ENCODE results near the gene AMZ1.
"Not testable (repeated sequence)": the region's sequence is repeated elsewhere in the genome, so short reads cannot be mapped to it uniquely, and the experiment has no call there.

AMZ1 gene

DNA sequence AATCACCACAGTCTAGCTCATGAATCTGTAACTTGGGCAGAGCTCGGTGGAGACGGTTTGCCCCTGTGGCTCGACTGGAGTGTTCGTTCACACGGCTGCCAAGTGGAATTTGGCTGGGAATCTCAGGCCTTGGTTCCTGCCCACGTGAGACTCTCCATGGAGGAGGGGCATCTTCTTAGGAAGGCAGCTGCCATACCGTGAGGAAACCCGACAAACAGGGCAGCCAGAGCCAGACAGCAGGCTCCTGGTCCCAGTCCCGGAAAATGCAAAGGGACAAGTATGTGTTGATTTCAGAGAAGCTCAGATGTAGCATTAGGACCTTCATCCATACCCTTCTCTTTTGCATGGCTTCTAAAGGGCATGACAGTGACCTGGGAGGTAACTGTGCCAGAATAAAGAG, 26.6 kb downstream of the AMZ1 start:
- DNase-seq: no peak

DNA sequence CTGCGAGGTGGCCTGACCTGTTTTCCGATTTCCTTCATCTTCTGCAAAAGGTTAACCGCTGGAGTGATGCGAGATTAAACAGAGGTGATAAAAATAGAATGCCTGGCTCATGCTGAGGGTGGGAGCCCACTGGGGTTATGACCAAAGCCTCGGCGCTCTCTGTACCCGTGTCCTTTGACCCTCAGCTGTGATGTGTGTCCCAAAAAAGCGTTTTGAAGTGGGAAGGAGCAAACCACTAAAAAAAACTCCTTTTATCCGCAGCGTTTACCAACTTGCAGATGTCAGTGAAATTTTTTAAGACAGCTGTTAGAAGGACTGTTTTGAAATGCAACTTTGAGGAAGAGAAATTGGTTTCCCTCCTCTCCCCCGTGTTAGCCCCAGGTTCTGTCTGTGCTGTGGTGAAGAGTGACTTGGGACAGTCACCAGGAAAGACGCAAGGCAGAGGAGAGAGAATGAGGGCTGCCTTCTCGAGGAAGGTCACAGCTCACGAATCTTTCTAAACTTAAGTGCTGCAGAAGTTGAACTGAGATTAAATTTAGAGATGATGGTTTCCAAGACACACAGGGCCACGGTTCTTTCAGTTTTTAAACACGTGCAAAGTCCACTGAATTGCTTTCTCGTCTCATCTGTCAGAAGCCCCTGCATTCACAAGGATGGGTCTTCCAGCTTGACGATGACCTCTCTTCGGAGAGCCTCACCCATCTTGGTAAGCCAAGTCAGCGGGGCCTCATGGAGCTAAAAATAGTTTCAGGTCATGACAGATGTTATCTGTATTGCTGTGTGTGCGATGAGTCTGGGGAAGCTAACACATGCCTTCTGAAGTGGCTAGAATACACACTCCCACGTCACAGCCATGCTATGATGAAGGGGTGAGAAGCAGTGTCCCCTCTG, 27.6 kb downstream of the AMZ1 start:
- DNase-seq: no peak

DNA sequence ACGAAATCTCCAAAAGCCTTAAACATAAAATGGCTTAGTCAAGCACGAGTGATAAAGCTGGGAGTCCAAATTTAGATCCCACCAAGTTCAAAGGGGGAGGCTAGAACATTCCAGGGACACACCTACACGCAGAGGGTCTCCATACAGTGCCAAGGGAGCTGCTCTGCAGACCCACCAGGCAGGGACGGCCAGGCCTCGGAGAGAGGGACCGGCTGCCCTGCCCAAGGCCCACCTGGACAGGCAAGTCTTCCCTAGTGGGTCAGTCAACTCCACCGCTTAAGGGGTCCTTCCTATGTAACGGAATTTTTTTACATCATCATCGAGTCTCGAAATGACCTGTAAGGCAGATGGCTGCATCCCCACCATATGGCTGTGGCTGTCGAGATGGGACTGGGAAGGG, 28.5 kb downstream of the AMZ1 start:
- DNase-seq: no peak

DNA sequence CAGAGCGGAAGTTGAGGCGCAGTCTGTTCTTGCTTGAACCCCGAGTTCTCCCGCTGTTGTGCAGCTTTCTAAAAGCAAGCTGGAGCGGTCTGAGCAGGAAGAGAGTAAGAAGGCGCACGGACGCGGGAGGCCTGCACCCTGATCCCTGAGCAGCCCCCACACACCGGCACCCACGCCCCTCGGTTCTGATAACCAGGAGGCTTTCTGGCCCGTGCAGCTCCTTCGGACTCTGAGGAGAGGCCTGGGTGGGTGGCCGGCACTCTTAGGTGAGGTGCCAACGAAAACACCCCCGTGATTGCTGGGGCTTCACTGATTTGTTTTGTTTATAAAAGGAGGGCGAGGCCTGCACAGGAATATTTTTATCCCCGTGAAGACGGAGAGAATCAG, 28.9 kb downstream of the AMZ1 start:
- no peak for DNase-seq

DNA sequence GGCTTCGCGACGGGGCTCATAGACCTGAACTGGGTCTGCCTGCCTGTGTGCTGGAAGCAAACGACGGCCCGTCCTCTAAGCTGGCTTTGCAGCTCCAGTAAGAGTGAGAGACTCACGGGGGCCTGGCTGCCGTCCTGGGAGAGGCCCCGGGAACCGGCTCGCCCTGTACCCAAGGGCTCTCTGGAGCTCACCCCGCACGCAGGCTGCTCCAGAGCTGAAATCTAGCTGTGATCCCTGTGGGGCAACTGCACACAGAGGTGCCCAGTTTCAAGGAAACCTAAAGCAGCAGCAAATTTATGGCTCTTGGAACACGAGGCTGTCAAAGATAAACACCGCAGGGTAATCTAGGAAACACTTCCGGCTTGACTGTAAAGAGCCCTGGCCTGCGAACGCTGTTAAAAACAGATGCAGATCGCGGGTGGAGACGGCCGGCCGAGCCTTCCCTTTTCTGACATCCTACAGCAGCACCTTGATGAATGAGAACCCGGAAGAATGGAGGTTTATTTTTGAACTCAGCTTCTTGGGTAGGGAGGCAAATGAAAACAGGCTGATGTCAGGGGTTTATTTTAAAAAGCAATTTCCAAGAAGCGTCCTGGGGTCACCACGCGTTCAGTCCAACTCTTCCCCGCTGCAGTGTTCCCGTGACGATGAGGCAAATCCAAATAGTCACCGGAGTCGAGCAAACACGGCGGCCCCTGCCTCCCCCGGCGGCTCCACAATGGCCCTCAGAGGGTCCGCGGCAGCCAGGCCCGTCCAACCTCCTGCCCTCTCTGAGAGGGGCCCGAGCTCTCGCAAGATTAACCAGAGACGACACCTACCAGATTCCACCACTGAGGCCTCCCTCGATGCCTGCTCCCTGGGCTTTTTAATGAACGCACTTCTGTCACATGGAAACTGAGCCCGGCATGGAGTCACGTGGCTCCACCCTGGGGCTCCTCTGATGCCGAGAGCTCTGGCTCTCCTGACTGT, 29.6 kb downstream of the AMZ1 start:
- DNase-seq: no peak

DNA sequence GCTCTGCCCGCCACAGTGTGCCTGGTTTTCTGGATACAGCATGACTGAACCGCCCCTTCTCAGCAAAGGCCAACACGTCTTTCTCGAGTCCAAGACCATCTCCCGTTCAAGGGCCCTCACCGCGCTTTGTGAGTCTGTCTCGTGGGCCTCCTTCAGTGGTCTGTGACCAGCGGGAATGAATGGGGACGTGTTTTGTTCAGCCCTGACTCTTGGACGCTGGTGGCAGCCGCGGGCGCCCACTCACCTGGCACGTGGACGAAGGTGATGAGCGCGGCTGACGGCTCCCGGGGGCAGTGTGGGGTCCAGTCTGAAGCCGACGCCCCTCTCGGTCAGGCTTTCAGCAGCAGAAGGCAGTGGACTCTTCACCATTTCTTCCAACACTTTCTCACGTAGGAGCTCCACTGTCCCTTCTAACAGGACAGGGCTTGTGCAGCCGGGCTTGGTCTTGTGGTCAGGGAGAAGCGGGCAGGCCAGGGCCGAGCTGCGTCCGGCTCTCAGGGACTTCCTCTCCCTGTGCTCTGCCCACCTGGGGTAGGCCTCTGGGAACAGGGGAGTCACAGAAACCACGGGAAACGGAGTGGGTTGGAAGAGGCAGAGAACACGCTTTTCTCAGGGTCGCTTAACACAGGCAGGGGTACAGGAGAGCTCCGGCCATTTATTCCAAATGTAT, 30.4 kb downstream of the AMZ1 start:
- no peak for DNase-seq

DNA sequence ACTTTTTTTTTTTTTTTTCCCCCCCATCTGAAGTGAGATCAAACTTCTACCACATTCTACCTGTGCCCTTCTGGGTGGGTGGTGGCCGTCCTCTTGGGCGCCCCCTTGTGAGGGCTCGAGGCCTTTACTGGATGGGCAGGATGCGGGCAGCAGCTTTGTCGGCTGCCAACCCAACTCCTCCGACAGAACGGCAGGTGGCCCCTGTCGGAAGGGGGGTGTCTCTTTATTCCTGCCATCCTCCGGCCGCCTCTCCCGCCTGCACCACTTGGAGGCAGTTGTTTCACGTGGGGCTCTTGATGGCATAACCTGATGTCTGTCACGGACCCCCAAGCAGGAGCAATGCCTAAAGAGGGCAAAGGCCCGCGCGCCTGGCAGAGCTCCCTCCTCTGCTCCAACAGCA, 31.0 kb downstream of the AMZ1 start:
- DNase-seq: no peak

DNA sequence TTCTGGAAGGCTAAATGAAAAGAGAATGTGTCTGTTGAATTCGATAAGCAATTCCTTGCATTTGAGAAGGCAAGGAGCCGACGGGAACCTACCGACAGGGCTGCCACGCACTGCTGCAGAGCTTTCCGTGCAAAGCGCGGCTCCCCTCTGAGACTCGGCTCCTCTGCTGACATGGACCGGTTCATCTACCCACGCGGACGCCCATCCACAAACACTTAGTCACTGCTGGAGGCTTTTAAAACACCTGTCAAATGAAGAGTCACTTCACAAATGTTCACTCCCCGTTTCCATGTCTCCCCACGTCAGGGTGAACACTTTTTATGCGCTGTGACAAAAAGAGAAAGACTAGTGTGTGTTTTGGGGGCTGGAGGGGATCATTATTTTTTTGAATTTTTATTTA, 32.0 kb downstream of the AMZ1 start:
- DNase-seq: no peak

DNA sequence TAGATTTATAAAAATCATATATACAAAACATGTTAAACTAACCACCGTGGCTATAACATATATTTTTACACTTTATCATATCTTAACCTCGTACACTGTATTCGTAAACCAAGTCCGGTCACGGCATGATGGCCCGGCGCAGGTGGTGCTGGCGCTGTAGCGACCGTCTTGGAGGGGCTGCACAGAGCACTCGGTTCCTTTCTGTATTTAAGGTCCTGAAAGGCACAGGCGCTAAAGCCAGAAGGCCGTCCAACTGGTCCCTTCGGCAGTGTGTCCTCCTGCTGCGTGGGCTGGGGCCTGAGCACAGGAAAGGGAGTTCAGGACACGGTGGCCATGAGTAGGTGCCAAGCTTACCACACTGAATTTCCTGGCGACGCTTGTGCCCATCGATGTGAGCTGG, 33.8 kb downstream of the AMZ1 start:
- DNase-seq: no peak

DNA sequence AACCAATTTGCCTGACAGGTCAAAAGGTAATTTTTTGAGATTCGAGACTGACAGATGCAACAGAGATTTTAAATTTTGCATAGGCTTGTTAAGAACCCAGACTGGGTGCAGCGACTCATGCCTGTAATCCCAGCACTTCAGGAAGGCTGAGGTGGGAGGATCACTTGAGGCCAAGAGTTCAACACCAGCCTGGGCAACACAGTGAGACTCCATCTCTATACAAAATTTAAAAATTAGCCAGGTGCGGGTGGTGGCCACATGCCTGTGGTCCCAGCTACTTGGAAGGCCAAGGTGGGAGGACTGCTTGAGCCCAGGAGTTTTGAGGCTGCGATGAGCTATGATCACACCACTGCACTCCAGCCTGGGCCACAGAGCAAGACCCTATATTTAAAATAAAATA, 34.6 kb downstream of the AMZ1 start:
- no peak for DNase-seq

DNA sequence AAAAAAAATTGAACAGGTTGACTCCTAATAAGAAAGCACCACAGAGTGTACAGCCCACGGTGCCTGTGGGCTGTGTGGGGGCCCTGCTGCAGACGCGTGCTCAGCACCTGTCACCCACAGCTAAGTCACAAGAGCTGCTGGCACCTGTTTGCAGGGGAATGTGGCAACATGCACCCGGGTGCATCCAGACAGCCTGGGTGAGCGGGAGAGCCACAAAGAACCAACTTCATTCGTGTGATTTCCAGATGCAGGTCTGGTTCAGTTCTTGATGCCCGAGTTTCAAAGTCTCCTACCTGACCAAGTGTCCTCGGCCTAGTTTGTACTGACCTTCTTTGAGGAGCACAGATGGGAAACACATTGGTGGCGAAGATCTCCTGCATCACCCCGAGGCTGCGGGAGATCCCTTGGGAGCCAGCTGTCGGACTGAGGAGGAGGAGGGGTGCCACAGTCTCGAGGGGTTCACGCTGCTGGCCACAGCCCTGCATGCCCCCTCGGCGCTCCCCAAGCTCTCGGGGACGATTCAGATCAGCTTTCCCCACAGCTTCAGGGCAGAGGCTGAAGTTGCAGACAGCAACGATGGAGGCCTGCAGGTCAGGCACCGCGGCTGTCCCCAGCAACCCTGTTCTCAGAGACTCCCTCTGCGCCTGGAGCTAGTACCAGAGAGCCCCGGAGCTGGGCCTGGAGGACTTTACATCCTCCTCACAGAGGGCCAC, 35.3 kb downstream of the AMZ1 start:
- DNase-seq: no peak

DNA sequence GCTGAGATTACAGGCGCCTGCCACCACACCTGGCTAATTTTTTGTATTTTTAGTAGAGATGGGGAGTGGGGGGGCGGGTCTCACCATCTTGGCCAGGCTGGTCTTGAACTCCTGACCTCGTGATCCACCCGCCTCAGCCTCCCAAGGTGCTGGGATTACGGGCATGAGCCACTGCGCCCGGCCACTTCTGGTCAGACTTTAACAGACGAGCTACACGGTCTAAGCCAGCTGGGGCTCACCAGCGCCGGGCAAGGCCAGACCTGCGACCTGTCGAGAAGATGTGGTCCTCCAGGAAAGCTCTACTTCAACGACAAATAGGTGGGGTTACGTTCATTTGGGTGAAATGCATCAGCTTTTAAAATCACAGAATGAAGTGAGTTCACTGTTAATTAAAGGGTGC, 36.0 kb downstream of the AMZ1 start:
- not testable (repeated sequence) for DNase-seq

DNA sequence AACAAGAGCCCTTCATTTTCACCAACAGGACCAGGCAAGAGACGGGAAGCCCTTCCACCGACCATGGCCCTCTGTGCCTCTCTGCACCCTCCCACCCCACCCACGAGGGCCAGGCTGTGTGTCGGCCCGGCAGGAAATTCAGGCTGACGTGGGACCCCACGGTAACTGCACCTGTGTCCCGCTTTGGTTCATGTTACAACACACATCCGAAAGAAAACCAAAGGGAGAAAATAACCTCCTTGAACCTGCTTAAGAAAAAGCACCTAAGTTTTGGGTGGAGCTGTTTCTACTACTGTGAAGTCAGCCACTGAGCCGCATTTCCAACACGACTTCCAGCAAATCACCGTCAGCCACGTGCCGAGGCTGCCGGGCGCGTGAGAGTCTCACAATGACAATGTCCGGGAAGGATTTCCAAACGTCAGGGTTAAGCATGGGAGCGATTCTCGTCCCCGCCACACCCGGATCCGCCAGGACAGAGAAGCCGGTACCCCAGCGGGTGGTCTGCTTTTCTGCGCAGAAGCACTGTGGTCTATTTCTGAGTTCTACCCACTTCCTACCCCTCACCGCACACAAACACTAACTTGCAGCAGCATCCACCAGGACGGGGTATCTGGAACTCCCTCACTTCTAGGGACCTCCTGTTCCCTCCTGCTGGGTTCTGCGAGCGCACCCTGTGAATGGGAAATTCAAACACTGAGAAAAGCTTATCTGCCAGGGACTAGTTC, 36.6 kb downstream of the AMZ1 start:
- DNase-seq: no peak

DNA sequence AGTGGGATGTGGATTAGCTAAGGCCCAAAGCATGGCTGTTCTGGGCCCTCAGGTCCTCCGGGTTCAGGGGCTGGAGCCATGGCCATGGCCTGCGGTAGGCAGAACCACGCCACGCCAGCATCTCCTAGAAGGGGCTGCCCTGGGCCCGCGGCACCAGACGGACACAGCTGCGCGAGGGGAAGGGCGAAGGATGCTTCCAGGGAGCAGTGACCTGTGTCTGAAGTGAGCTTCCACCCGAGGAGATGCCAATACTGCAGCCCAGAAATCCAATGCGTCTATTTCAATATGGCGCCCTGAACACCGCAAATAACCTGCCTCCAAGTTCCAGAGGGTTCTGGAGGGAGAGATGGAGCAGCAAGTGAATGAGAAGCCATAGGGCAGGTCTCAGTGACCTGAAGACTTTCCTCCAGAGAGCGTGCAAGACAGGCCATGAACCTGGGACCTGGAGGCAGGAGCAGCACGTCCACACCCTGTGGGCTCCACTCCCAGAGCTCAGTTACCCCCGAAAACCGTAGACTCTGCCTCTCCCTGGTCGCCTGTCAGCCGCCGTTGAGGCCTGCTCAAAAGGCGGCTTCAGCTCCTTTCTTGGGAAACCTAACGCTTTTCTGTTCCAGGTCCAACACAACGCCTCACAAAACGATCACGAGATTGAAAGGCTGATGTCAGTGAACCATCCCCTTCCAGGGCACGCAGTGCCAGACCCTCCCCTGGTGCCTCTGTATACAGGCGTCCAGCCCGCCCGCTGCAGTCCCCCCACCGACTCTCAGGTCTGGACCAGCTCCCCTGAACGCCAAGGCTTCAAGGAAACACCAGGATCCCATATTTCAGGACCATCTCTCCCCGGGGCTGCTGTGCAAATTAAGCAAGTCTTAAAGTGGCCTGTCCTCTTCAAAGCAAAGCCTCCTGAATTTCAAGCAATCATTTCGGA, 37.4 kb downstream of the AMZ1 start:
- no peak for DNase-seq

DNA sequence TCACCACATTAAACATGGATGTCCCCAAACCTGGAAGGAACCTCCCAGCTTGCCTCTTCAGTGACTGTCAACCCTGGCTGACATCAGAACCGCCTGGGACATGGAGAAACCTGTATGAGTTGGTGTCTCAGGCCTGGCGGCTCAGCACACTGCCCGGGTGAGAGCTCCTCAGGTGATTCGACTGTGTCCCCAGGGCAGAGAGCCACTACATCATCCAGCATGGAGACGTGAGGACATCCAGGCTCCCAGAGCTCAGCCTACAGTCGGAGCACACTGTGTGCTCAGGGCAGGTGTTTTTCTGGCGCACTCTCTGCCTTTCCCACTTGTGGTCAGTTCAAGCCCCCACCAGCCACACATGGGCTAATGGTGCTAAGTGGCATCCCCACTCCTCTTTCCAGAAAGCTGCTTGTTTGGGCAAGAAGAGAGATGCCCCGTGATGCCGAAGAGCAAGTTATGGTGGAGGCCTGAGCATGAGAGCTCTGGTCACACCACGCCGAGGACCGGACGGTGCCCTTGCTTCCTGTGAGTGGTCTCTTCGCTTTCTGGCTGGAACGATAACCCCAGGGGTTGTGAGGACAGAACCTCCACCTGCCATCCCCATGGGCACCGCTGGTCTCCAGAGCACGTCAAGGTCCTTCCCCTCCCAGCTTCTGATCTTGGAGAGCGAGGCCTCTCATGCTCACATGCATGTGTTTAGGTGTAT, 38.5 kb downstream of the AMZ1 start:
- DNase-seq: no peak

DNA sequence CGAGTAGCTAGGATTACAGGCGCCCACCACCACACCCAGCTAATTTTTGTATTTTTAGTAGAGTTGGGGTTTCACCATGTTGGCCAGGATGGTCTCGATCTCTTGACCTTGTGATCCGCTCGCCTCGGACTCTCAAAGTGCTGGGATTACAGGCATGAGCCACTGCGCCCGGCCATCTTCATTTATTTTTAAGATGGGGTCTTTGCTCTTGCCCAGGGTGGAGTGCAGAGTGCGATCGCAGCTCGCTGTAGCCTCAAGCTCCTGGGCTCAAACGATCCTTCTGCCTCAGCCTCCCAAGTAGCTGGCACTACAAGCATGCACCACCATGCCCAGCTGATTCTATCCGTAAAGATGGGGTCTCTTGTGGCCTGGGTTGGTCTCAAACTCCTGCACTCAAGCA, 39.2 kb downstream of the AMZ1 start:
- DNase-seq: not testable (repeated sequence)

DNA sequence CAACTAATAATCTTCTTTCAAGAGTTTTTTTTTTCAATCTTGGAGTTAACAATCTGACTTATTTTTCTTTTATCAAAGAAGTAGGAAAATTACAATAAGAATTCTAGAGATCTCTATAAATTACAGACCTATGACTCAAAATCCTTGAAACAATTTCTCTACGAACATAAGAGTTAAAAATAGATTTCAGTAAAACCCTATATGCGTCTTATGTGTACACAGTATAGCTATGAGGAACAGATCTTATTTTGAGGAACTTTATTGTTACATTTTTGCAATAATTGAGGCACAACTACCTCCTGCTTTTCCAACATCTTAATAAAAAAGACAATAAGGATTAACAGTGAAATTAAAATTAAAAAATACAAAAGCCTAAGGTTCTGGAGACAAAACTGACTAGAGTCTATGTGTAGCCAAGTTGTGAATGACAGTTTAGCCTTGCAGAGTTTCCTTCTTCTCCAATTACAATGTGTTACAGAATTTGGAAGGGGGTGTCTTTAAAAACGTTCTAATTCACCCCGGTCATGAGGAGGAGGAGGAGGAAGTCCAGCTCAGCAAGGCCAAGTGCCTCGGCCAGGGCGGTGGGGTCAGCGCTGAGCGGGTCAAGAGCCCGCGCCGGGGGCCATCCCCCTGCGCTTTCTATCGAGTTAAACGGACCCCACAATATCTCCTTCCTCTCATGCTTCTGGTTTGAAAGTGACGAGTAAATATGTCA, 40.5 kb downstream of the AMZ1 start:
- DNase-seq: no peak

DNA sequence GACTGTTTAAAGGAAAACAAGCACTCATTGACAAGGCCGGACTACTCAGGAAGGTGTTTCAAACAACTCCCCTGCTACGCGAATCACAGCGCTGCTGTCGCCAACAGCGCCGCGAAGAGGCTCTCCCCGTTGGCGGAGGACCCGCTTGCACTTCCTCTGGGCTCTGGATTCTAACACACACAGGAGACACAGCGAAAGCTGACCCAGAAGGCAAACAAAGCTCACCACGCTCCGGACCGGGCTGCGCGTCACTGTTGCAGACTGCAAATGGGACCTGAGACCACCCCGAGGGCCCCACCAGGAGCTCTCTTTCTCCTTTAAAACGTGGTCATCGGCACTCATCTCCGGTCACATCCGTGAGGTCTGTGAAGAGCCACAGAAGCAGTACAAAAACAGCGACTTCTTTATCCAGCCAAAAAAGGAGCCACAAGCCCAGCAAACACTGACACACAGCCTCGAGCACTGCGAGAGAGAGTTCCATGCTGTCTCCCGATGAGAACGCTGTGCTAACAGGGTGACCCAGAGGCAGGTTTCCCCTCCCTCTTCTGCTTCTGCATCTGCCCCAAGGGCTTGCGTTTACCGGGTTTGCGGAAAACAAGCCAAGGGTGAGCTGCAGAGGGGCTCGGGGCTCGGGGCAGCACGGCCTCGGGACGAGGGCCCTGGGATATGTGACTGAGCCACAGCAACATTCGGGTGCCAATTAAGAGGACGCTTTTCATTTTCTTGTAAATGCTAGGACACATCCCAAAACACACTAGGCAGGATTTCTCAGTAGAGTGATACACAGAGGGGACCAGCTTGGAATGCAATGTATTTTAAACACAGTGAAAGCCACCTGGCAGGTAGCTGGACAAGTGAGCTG, 41.3 kb downstream of the AMZ1 start:
- DNase-seq: no peak

All from NCI-H146 (cell line).